Breast epithelium (tissue), 4 donors: Measurements from ENCODE around the gene ILK. TPM values are rescaled to one million over a fixed set of nuclear protein-coding genes. Genes with fewer than 3 reads are reported as not detected.

Experiments
- DNase-seq, 2 donors: peaks; one replicate each; pipeline ENCODE4 v3.0.0-alpha.2; 2019; ENCODE audit warnings: low spot score in 2 of 2
- H3K27ac ChIP-seq, 2 donors: fragments of 200-600 bp; sonication (generic) in 1 of 2; one replicate each; pipeline ENCODE4 v1.5.1; 2016 to 2019; ENCODE audit warnings: mild to moderate bottlenecking in 1 of 2
- H3K27me3 ChIP-seq, 2 donors: fragments of 200-600 bp; sonication (generic) in 1 of 2; one replicate each; pipeline versions ENCODE4 v1.5.1 to v1.6.0; 2017 to 2019; ENCODE audit warnings: control low read depth in 1 of 2, mild to moderate bottlenecking in 1 of 2
- H3K36me3 ChIP-seq: fragments of 200-600 bp; one replicate; pipeline ENCODE4 v1.5.1; 2019
- H3K4me1 ChIP-seq, 2 donors: fragments of 200-600 bp; sonication (generic); one replicate each; pipeline ENCODE4 v1.5.1; 2016 to 2019; ENCODE audit warnings: control low read depth in 1 of 2
- H3K4me3 ChIP-seq, 3 donors: fragments of 200-600 bp; sonication (generic); 1 replicate in 2 of 3; 2 replicates in 1 of 3; pipeline ENCODE4 v1.5.1; 2016 to 2019; ENCODE audit warnings: mild to moderate bottlenecking in 3 of 3, moderate library complexity in 2 of 3
- H3K9me3 ChIP-seq, 2 donors: fragments of 200-600 bp; sonication (generic) in 1 of 2; one replicate each; pipeline ENCODE4 v1.5.1; 2016 to 2019; ENCODE audit warnings: control low read depth in 1 of 2
- CTCF ChIP-seq, 3 donors: fragments of 450-650 bp; IDR thresholded peaks; one replicate each; pipeline ENCODE4 v1.5.1; 2016 to 2017; ENCODE audit warnings: antibody characterized with exemption in 3 of 3, mild to moderate bottlenecking in 3 of 3, moderate library complexity in 3 of 3
- POLR2A ChIP-seq: fragments of 450-650 bp; IDR thresholded peaks from one replicate; pipeline ENCODE4 v1.6.1; 2016; ENCODE audit warnings: antibody characterized with exemption, mild to moderate bottlenecking, moderate library complexity
- POLR2AphosphoS5 ChIP-seq, 3 donors: sonication (generic); formaldehyde crosslinking; IDR thresholded peaks; one replicate each; pipeline ENCODE4 v1.6.1; 2017; ENCODE audit warnings: antibody characterized with exemption in 3 of 3
- intact Hi-C: fragments of 100-400 bp; cut with DNase I; formaldehyde crosslinking; loops from one replicate; pipeline ENCODE4 v1.15.1; 2023; ENCODE audit warnings: low total_unique reads
- total RNA-seq, 3 donors: library from RNA; depleted of rRNA; stranded (reverse); fragments of >200 nt; gene quantifications; one replicate each; pipeline ENCODE4 v1.1.0, GENCODE V29; 2016

The ILK gene
- total RNA-seq, 3 donors from 2014 or later, result 113 to 118 (median 113) TPM

DNA sequence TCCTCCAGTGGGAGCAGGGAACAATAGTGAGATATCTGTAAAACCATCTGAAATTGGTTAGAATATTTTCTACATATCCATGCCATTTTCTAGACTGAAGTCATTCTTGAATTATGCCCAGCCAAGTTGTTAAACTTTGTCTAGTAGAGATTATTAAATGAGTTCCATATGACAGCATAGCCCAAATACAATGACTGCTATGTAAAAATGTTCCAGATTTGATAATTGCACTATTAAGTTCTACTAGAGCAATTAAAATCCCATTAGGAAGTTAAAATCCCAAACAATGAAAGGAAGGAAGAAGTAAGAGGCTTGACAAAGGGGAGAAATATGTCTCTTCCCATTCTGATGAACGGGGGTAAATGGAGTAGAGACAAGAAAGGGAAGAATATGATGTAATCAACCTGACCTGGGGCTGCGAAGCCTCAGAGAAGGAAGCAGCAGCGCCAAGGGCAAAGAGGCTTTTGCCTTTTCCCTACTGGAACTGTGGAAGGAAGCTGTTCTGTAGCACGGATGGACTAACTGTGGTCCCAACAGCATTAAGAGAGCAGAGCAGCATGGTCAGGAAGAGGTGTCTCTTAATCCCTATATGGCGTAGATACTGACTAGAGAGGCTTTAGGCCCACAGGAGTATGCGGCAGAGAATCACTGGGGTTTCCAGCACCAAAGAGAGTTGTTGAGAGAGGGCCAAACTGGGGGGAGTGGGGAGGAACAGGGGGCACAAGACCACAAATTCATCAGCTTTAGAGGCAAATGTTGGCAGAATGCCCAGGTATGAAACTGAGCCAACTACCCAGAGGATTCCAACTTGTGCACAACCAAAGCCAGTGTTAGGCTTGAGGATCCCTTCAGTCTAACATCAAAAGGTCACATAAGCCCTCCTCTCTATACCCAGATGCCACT lies 26.9 kb upstream of the ILK start:
- H3K36me3 ChIP-seq, result no peaks in the 10 kb centered on the region
- peak overlapping the region; percentile 64 to 67 for H3K27ac ChIP-seq
- no peak overlapping the region for H3K4me3 ChIP-seq
- DNase-seq, result no peak
- TF ChIP-seq POLR2A (no peak), CTCF (IDR thresholded peaks at IDR 0.05) (no peak), POLR2AphosphoS5 (IDR thresholded peaks at IDR 0.05) (no peak)
- no peaks in the 10 kb centered on the region for H3K27me3 ChIP-seq
- peaks cover 0 to 5% of the 10 kb centered on the region in 2 donors for H3K4me1 ChIP-seq
- H3K9me3 ChIP-seq, result no peaks in the 10 kb centered on the region
- intact Hi-C loops, result no loop called here

DNA sequence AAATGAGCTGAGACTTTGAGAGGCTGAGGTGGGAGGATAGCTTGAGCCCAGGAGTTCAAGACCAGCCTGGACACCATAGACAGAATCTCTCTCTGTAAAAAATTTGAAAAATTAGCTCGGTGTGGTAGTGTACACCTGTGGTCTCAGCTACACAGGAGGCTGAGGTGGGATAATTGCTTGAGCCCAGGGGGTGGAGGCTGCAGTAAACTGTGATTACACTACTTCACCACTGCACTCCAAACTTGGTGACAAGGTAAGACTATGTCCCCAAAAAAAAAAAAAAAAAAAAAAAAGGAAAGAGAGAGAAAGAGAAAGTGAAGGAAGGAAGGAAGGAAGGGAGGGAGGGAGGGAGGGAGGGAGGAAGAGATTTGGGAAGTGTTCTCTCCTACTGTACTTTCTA lies 25.4 kb upstream of the ILK start:
- DNase-seq, result no peak
- no peaks in the 10 kb centered on the region for H3K27me3 ChIP-seq
- H3K4me3 ChIP-seq, result no peak overlapping the region
- no peak overlapping the region for H3K27ac ChIP-seq
- intact Hi-C loops, result no loop called here
- H3K36me3 ChIP-seq, result no peaks in the 10 kb centered on the region
- peaks cover 0 to 5% of the 10 kb centered on the region in 2 donors for H3K4me1 ChIP-seq
- H3K9me3 ChIP-seq, result peaks cover 0 to 3% of the 10 kb centered on the region in 2 donors
- TF ChIP-seq POLR2A (no peak), POLR2AphosphoS5 (IDR thresholded peaks at IDR 0.05) (no peak), CTCF (IDR thresholded peaks at IDR 0.05) (no peak)

GRCh38 chr11:6579681-6580080 lies 23.9 kb upstream of the ILK start:
- intact Hi-C loops, result no loop called here
- Histone ChIP-seq H3K27me3 (no peaks in the 10 kb centered on the region), H3K4me3 (no peak overlapping the region), H3K4me1 (peaks cover 0 to 5% of the 10 kb centered on the region in 2 donors), H3K27ac (no peak overlapping the region), H3K9me3 (peaks cover 8% of the 10 kb centered on the region in 2 donors), H3K36me3 (no peaks in the 10 kb centered on the region)
- no peak for TF ChIP-seq POLR2AphosphoS5 (IDR thresholded peaks at IDR 0.05)
- no peak for TF ChIP-seq CTCF (IDR thresholded peaks at IDR 0.05)
- TF ChIP-seq POLR2A, result no peak
- DNase-seq, result no peak

GRCh38 chr11:6583584-6583983 lies 20.0 kb upstream of the ILK start:
- TF ChIP-seq POLR2AphosphoS5 (IDR thresholded peaks at IDR 0.05) (no peak), POLR2A (no peak), CTCF (IDR thresholded peaks at IDR 0.05) (no peak)
- no peaks in the 10 kb centered on the region for H3K27me3 ChIP-seq
- H3K4me1 ChIP-seq, result no peaks in the 10 kb centered on the region
- intact Hi-C loops, result no loop called here
- no peak overlapping the region for H3K4me3 ChIP-seq
- no peaks in the 10 kb centered on the region for H3K36me3 ChIP-seq
- H3K9me3 ChIP-seq, result peaks cover 8% of the 10 kb centered on the region in 2 donors
- no peak overlapping the region for H3K27ac ChIP-seq
- DNase-seq, result no peak

- DNase-seq, result no peak
- peaks cover 8% of the 10 kb centered on the region in 2 donors for H3K9me3 ChIP-seq
- intact Hi-C loops, result no loop called here
- no peak overlapping the region for H3K4me3 ChIP-seq
- TF ChIP-seq POLR2AphosphoS5 (IDR thresholded peaks at IDR 0.05), result no peak
- no peak for TF ChIP-seq POLR2A
- no peak for TF ChIP-seq CTCF (IDR thresholded peaks at IDR 0.05)
- H3K27me3 ChIP-seq, result no peaks in the 10 kb centered on the region
- no peak overlapping the region for H3K27ac ChIP-seq
- H3K36me3 ChIP-seq, result no peaks in the 10 kb centered on the region
- no peaks in the 10 kb centered on the region for H3K4me1 ChIP-seq
Observed at GRCh38 chr11:6584528-6584927, 19.0 kb upstream of the ILK start.
